ENCODE results near the gene ARHGAP22.

ARHGAP22 gene

DNA sequence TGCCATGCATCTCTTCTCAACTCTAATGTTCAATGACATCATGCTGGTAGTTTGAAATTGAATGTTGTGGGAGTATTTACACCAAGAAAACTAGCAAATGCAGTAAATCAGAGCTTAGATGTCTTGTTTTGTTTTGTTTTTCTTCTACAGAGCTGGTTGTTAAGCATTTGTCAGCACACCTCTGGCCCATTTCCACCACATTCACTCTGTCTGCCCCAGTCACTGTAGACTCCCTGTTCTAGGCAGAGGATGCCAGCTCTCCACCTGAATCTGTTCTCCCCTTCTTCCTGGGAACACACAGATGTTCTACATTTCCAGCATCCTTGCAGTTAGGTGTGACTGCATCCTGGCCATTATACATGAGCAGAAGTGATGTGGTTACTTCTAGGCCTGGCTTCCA lies 4.1 kb upstream of the ARHGAP22 start:
- no peak for DNase-seq (ENCODE audit: extremely low spot score, insufficient read length, low read depth)
- no peak for FAIRE-seq

GRCh38 chr10:48608279-48608681 lies 3.4 kb upstream of the ARHGAP22 start:
- FAIRE-seq (peak; percentile 95), DNase-seq (ENCODE audit: extremely low spot score, insufficient read length, low read depth) (peak; percentile 52)

DNA sequence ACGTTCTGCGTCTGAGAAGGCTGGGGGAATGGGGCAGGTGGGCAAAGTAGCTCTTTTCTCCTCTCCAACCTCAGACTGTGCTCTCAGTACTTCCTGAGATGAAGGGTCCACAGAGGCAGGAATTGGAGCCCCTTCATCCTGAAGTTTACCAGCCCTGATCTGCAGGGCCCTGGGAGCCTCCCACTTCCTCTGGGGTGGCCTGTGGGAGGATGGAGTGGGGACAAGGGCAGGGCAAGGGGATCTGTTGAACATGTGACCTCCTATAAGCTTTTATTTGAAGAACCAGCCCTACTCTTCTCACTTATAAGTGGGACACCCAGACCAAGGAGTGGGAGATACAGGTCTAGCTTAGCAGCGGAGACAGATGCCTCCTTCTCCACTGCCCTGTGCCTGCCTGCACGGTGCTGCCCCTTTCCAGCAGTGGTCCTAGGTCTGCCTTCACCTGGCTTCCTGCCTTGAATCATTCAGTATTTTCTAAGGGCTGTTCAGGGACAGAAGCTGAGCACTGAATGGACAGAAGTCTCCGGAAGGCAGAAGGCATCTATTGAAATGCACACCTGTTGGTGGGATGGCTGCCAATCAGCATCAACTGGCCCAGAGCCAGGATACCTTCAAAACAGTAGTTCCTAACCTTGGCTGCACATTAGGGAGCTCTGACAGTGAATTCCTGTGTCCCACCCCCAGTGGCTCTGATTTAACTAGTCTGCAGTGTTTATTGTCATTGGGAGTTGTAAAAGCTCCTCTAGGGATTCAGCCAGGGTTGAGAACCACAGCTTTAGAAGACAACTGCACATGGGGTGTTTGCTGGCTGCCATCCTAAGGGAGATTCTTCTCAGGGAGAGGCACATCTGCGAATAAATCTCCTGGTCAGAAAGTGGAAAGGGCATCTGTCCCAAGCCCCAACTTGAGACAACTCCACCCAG lies 2.7 kb upstream of the ARHGAP22 start:
- FAIRE-seq (no peak), DNase-seq (ENCODE audit: extremely low spot score, insufficient read length, low read depth) (no peak)

- DNase-seq (ENCODE audit: extremely low spot score, insufficient read length, low read depth) (no peak), FAIRE-seq (no peak)
Measured at GRCh38 chr10:48606530-48607355, 1.9 kb upstream of the ARHGAP22 start.

GRCh38 chr10:48605786-48606529 lies 1.1 kb upstream of the ARHGAP22 start:
- no peak for DNase-seq (ENCODE audit: extremely low spot score, insufficient read length, low read depth)
- FAIRE-seq = no peak

DNA sequence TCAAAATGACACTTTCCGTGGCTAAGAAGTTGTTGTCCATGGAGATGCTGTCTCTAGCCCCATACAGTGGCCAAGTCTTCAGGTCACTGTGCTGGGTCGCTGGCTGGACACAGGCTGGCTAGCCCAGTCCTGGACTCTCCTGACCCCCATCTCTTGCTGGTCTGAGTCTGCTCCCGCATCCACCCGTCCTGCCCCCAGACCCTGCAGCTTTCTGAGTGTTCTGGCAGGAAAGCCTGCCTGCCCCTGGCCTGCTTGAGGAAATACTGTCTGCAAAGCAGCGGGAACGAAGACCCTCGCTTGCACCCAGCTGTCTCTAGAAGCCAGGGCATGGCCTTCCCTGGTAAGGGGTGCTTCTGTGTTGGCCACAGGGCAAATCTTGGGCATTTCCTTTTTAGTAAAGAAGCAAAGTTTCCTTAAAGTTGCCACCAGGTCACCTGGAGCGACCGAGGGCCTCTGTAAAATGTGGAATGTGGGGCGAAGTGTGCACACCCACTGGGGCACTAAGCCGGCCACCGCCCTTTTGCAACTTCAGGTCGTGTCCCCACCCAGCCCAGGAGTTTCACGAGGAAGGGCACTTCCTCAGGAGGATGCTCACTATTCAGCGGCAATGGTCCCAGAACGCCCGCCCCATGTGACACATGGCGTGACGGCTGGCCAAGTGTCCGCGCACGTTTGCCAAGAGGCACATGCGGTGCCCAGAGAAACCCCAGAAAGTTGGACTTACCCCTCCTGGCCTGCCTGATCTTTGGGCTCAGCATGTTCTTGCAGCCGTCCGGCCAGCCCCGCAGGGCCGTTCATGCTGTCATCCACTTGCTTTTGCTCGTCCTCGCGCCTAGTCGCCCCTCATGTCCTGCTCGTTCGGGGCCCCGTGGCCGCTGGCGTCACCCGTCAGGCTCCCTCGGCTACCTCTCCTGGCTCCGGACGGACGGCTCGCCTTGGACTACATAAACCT lies 558 bp downstream of the ARHGAP22 start:
- DNase-seq (ENCODE audit: extremely low spot score, insufficient read length, low read depth) = no peak

GRCh38 chr10:48603421-48604038 lies 1.3 kb downstream of the ARHGAP22 start:
- FAIRE-seq = no peak
- no peak for DNase-seq (ENCODE audit: extremely low spot score, insufficient read length, low read depth)

More for the DNA sequence above, 558 bp downstream of the ARHGAP22 start:
- FAIRE-seq = no peak

DNA sequence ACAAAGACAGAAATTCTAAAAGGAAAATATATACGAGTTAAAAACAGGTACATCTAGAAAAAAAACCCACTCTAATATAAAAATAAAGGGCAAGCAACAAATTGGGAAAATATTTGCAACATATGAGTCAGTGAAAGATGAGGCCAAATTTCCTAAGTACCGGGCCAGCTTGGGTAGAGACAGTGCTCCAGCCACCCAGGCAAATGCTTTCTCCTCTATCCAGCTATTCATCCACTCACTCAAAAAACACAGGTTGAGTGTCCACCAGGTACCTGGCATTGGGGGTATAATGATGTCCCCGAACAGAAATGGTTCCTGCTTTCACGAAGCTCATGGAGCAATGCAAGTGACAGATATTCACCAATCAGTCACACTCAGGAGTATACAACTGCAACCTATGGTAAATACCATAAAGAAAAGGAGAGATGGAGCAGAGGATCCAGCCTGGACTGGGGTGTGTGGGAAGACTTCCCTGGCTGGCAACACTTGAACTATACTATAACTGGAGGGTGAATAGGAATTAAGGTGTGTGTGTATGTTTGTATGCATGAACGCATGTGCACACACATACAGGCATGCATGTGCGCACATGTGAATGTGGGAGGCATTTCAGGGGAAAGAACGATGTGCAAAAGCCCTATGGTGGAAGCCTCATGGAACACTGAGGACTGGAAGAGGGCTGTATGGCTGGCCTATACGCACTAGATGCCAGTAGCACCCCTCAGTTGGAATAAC lies 2.3 kb downstream of the ARHGAP22 start:
- FAIRE-seq (no peak), DNase-seq (ENCODE audit: extremely low spot score, insufficient read length, low read depth) (no peak)

DNA sequence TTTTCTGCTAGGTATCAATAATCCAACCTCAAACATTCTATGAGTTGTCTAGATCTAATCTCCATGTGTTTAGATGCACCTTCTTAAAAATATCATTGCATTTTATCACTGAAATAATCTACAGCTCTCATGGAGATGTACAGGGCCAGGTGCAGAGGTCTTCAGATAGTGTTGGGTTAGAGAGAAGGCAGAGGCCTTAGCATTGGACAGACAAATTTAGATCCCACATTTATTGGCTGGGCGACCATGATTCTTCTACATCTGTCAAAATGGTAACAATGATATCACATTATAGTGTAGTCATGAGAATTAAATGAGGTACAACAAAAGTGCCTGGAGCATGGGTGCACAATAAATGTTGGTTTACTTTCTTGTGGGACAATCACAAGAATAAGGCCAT lies 3.1 kb downstream of the ARHGAP22 start:
- FAIRE-seq (no peak), DNase-seq (ENCODE audit: extremely low spot score, insufficient read length, low read depth) (no peak)

- DNase-seq (ENCODE audit: extremely low spot score, insufficient read length, low read depth) = no peak
- no peak for FAIRE-seq
Measured at GRCh38 chr10:48600645-48601505, 4.0 kb downstream of the ARHGAP22 start.

GRCh38 chr10:48599830-48600134 lies 5.1 kb downstream of the ARHGAP22 start:
- DNase-seq (ENCODE audit: extremely low spot score, insufficient read length, low read depth) = no peak
- FAIRE-seq = no peak

GRCh38 chr10:48598936-48599829 lies 5.7 kb downstream of the ARHGAP22 start:
- FAIRE-seq (no peak), DNase-seq (ENCODE audit: extremely low spot score, insufficient read length, low read depth) (no peak)

- FAIRE-seq = no peak
- no peak for DNase-seq (ENCODE audit: extremely low spot score, insufficient read length, low read depth)
Measured at GRCh38 chr10:48598243-48598935, 6.5 kb downstream of the ARHGAP22 start.

GRCh38 chr10:48595539-48595932 lies 9.3 kb downstream of the ARHGAP22 start:
- no peak for DNase-seq (ENCODE audit: extremely low spot score, insufficient read length, low read depth)

GRCh38 chr10:48594803-48595538 lies 9.9 kb downstream of the ARHGAP22 start:
- no peak for DNase-seq (ENCODE audit: extremely low spot score, insufficient read length, low read depth)
- FAIRE-seq = no peak

More at GRCh38 chr10:48595539-48595932, 9.3 kb downstream of the ARHGAP22 start:
- FAIRE-seq = no peak
